Stimulated activated CD4-positive, alpha-beta T cell treated with anti-CD3 and anti-CD28 coated beads, Interleukin-1b, Interleukin-23, amount 100 ng/mL, for 1 hour (primary cell): ENCODE results near the gene ANAPC16.
"Not testable (repeated sequence)": the region's sequence is repeated elsewhere in the genome, so short reads cannot be mapped to it uniquely, and the experiment has no call there.

Experiments
- DNase-seq, 2 donors: peaks; one replicate each; pipeline ENCODE4 v3.0.0-alpha.2; 2020; ENCODE audit warnings: low read depth in 2 of 2

Gene ANAPC16

DNA sequence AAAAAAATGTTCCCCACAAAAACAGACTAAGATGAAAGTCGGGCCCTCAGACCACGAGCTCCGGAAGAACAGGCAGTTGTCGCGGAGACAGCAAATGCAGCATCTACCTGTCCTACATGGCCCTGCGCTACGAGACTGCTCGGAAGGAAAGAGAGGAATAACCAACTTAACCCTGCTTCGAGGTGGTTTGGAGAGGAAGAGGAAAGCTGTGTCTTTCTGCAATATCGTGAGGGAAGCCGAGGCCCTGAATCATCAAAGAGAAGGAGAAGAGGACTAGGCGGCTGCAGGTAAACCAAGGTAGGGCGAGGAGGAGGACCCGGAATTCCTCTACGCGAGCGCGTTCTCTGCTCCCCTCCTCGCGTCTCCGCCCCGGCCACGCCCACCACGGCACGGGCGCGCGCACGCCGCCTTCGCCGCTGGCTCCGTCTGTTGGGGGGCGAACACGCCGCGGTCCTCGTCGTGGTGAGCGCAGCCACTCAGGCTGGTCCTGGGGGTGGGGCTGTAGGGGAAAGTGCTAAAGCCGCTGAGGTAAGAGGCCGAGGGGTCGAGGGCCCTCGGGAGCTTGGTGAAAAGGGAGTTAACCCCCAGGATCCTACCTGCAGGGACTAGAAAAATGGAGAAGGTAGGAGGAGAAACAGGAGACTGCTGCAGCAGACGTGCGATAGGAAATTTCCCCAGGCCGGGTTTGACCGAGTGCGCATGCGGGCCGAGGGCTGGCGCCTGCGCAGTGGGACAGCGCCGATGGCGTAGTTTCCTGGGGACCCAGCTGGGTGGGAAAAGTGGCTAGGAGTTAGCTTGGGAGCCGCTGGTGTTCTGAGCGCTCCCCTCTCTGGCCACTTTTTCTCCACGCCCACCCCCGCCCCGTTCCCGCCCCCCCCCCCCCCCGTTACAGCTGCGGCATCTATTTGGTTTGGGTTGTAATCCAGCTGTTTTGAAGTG lies at the start of gene ANAPC16, which contains the start of gene ASCC1:
Gene ANAPC16, plus strand, starts transcription at position 402 of the 939 bp plus-strand sequence. CDS start 7,903 bp downstream, outside the sequence.
Gene ASCC1, minus strand, starts transcription at position 666 of the 939 bp plus-strand sequence. CDS start 2,978 bp downstream, outside the sequence.
- DNase-seq, result peak; percentile 81 to 91

DNA sequence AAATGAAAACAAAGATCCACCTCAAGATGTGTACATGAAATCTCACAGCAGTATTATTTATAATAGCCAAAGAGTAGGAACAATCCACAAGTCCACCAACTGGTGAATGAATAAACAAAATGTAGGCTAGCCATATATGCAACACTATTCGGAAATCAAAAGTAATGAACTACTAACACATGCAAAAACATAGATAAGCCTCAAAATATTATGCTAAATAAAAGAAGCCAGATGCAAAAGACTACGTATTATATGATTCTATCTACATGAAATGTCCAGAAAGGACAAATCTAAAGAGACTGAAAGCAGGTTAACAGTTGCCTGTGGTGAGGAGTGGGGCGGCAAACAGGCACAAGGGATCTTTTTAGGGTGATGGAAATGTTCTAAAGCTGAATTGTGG lies 48.7 kb upstream of the ANAPC16 start:
- DNase-seq, result no peak

DNA sequence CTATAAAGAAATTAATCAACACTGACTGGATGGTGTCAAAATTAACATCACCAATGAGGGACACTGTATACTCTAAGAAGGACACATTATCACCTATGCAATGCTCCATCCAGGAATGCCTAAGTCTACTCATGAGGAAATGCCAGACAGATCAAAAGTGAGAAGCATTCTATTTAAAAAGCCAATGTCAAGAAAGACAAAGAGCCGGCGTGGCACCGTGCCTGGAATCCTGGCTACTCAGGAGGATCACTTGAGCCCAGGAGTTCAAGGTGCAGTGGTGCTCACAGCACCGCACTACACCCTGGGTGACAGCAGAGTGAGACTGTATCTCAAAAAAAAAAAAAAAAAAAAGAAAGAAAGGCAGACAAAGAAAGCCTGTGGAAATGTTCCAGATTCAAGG lies 45.5 kb upstream of the ANAPC16 start:
- no peak for DNase-seq

DNA sequence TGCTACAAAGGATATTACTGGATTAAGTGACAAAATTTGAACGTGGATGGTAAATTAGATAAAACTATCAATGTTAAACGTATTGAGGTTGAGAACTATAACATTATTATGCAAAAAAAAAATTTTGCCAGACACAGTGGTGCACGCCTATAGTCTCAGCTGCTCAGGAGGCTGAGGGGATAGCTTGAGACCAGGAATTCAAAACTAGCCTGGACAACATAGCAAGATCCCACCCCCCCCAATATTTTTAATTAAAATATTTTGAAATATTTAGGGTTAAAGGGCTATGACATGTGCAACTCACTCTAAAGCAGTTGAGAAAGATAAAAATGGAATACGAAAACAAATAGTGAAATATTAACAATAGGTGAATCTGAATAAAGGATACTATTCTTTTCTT lies 45.1 kb upstream of the ANAPC16 start:
- no peak for DNase-seq

DNA sequence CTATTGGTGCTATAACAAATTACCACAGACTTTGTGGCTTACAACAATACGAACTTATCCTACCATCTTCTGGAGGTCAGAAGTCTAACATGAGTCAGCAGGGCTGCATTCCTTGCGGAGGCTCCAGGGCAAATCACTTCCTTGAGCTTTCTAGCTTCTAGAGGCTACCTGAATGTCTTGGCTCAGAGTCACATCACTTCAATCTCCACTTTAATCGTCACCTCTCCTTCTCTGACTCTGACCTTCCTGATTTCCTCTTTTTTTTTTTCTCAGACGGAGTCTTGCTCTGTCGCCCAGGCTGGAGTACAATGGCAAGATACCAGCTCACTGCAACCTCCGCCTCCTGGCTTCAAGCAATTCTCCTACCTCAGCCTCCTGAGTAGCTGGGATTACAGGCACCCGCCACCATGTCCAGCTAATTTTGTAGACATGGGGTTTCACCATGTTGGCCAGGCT lies 44.6 kb upstream of the ANAPC16 start:
- no peak for DNase-seq

DNA sequence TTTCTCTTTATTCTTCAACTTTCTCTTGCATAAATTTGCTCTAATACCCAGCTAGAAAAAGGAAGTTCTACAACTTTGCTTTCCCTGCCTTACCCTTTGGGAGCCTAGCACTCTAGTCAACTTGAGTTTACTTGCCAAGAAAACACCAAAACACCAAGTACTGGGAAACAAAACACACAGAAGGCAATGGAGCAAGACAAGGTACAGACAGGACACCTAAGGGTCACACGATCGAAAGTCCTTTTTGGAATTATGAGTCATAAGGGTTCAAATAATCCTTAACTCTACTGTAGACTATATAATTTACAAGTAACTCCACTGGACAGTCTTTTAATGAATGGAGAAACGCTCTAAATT lies 42.6 kb upstream of the ANAPC16 start:
- no peak for DNase-seq

DNA sequence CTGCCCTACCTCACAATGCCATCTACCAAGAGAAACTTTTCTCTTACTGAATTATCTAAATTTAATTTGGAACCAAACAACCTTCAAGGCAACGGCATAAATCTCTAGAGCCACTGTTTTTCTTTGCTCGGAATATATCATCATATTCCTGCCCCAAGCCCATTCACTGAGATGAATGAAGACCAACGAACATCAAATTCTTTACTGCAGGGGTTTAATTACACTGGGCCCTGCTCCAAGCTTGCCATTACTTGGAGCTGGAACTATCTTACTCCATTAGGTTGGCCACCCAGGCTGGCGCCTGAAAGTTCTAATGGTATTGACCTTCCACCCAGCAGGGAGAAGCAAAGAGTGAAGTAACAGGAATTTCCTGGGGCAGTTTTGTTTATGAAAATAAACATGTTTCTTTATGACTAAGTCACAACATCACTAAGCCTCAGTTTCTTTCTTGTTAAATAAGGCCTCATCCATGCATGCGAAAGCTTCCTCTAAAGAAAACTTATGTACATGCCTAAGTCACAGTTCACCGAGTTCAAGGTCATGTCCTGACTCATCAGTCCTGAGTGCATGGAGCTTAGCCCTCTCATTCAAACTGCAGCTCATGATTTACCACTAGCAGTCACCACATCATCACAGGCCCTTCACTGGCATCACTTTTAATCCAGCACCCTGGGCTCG lies 42.1 kb upstream of the ANAPC16 start:
- DNase-seq, result no peak

DNA sequence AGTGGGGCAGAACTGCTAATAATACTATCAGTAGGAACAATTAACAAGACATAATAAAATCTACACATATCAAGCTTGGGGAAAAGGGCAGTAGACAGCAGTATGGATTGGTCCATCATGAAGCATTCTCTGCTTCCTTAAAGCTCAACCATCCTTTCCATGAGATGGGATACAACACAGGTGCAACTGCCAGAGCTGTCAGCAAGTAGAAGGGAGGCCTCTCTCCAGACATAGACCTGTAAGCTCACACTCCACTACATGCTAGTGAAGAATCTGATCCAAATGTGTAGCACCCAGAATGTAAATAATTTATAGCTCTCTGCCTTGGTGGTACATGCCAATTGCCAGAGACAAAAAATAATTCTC lies 41.5 kb upstream of the ANAPC16 start:
- no peak for DNase-seq

DNA sequence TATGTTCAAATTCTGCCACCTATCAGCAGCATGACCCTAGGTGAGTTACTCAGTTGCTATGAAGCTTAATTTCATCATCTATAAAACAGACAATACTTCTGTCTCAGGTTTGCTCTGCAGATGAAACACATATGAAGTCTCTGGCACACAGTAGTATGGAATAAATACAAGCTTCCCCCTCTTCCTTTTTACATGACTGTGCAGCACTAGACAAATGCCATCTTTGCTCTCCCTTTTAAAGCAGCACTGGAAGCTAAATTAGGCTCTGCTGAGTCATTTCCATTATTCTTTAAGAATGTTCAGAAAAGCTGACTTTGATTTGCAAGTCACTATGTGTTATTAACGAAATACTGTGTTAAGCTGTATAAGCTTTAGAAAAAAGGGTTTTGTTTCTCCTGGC lies 40.7 kb upstream of the ANAPC16 start:
- no peak for DNase-seq

DNA sequence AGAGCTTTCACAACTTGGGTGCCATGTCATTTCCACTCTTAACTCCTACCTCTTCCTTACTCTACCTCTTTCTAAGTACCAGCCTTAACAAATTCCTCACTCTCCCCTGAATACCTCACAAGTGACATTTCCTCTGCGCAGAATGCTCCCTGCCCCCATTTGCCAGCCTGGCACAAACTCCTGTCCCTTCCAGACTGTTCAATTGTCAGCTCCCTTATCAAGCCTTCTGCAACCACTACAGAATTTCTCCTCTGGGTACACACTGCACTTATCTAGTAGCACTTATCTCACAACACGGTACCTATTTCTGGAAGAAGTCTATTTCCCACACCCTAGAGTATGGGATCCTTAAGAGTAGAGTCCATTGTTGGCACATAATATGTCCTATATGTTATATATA lies 39.1 kb upstream of the ANAPC16 start:
- no peak for DNase-seq

DNA sequence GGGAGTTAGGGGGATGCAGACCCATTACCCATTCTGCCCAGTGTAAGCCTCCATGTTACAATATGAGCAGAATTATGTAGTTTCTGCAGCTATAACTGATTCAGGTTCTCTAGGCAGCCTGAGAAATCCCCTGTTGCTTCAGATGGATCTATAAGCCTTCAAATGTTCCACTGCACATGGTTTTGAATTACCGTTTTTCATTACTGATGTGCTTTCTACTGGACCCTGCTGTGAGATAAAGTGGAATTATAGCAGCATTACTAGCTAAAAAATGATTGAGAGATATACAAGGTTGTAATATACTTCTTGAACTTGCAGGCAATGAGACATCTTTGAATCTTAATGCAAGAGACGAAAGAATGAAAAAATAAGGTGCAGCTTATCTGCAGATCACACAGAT lies 38.4 kb upstream of the ANAPC16 start:
- DNase-seq, result no peak

DNA sequence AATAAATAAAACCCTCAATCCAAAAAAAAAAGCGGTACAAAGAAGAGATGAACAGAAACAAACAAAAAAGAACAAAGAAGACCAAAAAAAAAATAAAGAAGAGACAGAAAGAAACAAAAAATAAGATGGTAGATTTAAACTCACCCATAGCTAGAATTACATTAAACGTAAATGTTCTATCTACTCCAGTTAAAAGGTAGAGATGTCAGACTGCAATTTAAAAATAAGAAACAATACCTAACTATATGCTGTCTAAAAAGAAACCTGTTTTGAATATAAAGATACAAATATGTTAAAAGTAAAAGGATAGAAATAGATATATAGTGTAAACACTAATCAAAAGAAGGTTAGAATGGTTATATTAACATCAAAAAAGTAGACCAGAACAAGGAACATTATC lies 31.7 kb upstream of the ANAPC16 start:
- no peak for DNase-seq

DNA sequence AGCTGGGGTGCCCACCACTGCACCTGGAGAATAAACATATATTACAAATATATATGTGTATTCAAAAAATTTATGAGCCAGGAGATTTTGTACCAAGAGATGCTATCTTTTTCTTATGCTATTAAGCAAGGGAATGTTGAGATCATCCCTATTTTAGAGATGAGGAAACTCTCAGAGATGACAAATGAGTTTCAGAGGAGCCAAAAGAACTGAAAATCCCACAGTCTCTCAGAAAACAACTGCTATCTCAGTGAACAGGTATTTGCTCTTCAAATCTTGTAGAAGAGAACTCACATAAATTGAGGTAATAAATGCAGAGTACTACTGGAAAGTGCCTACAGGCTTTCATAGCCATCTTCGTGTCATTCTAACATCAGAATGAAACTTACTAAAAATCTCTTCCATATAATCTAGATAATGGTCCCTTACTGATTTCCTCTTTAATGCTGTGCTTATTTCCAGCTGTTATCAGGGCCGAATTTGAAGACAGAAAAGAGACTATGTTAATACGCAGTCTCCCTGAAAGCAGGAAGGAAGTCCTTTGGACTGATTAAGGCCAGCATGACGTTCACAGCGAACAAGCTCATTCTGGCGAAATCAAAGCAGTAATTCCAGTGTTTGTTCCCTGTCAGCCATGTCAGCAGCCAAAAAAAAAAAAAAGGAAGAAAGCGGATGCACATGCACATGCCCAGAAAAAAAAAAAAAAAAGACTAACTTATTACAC lies 29.4 kb upstream of the ANAPC16 start:
- no peak for DNase-seq

DNA sequence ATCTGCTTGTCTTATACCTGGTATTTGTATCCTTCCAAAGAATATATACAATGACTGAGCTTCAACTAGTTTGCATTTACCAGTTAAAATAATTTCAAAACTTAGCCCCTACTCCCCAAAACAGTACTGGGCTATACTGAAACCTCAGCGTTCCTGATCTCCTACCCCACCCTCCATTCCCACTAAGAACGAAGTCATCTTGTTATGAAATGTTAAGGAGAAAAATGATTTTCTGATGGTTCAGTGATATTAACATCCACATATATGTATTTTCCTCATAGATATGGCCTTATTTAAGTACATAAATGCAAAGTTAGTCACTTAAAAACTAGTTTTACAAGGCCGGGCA lies 28.9 kb upstream of the ANAPC16 start:
- no peak for DNase-seq

DNA sequence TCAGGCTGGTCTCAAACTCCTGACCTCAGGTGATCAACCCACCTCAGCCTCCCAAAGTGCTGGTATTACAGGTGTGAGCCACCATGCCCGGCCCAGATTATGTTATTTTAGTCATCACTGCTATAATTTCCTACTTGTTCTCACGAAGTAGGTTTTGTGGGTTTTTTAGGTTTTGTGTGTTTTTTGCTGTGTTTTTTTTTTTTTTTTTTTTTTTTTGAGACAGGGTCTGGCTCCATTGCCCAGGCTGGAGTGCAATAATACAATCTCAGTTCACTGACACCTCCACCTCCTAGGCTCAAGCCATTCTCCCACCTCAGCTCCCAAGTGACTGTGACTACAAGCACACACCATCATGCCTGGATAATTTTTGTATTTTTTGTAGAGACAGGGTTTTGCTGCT lies 20.9 kb upstream of the ANAPC16 start:
- DNase-seq, result no peak

DNA sequence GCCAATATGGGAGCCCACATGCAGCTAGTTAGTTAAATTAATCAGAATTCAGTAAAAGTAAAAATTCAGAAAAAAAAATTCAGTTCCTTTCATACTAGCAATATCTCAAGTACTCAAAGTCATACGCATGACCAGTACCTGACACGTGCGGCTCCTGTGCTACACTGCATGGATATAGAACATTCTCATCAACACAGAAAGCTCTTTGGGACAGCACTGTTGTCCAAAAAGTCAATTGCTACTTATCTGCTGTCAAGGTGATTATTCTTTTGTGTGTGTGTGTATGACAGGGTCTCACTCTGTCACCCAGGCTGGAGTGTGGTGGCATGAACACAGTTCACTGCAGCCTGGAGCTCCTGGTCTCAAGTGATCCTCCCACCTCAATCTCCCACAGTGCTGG lies 14.9 kb upstream of the ANAPC16 start:
- no peak for DNase-seq

DNA sequence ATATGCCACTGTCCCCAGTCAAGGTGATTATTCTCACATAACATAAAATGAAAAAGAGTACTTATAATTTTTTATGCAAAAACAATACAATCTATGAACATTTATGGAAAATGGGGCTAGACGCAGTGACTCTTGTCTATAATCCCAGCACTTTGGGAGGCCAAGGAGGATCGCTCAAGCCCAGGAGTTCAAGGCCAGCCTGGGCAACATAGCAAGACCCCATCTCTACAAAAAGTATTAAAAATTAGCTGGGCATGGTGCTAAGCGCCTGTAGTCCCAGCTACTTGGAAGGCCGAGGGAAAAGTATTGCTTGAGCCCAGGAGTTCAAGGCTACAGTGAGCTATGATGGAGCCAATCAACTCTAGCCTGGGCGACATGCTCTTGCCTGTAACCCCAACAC lies 14.5 kb upstream of the ANAPC16 start:
- DNase-seq, result no peak

DNA sequence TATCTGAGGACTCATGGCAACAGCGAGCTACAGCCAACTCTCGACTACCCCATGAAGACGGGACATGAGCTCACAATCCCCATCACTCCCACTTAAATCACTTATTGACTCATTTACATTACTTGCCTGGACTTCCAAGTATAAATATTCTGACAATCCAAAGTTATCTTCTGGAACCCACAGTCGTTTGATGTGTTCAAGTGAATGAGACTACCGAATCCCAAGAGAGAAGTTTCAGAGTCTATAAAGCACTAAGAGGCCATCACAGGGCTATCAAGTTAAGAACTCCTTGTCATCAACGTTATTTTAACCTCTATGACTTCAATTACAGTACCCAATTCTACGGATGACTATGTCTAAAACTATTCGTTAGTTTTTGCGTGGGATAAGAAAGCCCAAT lies 11.5 kb upstream of the ANAPC16 start:
- DNase-seq, result no peak

DNA sequence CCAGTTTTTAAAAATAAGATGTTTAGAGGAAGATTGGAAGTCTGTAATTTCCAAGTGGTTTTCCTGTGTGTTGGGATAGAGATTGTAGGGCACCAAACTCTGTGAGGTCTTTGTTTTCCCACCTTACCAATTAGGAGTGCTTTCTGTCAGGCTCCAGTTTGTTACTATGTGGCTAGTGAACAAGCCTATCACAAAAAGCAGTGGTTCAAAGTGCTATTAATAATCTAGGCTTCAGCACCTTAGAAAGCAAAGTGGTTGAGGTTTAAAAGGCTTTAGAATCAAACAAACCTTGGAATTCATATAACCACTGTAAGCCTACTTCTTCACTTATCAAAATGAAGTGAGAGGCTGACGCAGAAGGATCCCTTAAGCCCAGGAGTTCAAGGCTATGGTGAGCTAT lies 11.1 kb upstream of the ANAPC16 start:
- no peak for DNase-seq

DNA sequence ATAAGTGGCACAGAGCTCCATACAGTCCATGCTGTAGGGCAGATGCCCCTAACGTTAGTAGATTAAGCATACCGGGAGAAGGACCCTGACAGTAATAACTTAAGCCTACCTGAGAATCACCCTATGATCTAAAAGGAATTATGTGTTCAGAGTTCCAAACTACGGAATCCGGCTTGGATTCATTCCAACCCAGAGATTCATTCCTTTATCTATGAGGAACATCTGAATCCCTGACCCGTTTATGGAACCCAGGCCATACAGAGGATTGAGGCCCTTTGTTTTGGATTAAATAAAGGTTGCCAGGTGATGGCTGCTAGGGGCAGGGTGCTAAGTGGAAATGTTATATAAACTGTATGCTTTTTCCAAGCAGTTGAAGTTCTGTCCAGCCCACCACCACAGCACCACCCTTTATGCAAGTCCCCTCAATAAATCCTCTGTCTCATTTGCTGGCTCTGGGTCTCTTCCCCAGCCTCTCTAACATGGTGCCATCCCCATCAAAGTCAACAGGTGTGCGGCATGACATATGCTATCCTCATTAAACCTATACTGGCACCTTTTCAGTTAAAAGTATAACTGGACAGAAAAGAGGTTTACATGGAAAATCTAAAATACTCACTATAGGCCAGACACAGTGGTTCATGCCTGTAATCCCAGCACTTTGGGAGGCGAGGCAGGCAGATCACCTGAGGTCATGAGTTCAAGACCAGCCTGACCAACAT lies 9.1 kb upstream of the ANAPC16 start:
- DNase-seq, result no peak

DNA sequence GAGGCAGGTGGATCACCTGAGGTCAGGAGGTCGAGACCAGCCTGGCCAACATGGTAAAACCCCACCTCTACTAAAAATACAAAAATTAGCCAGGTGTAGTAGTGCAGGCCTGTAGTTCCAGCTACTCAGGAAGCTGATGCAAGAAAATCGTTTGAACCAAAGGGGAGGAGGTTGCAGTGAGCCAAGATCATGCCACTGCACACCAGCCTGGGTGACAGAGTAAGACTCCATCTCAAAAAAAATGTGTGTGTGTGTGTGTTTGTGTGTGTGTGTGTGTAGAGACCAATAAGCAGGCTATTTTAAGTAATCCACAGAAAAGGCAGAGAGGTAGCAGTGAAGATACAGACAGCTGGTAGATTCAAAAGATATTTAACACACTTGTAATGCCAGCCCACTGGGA lies 7.3 kb upstream of the ANAPC16 start:
- DNase-seq, result not testable (repeated sequence)

DNA sequence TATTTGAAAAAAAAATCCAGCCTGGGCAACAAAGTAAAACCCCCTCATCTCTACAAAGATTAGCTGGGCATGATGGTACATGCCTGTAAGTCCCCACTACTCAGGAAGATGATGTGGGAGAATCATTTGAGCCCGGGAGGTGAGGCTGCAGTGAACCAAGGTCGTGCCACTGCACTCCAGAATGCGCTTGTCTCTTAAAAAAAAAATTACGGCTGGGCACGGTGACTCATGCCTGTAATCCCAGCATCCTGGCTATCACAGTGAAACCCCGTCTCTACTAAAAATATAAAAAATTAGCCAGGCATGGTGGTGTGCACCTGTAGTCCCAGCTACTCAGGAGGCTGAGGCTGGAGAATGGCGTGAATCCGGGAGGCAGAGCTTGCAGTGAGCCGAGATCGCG lies 4.4 kb upstream of the ANAPC16 start:
- not testable (repeated sequence) for DNase-seq
